Liver (tissue), 9 donors: Measurements from ENCODE around the gene BDH1. TPM values are rescaled to one million over a fixed set of nuclear protein-coding genes. Genes with fewer than 3 reads are reported as not detected.

Experiments
- DNase-seq: peaks from one replicate; pipeline ENCODE4 v3.0.0-alpha.2; 2017; ENCODE audit warnings: low spot score
- H3K27ac ChIP-seq, 2 donors: one replicate each; pipeline ENCODE4 v1.7.0; 2013; ENCODE audit warnings: inconsistent platforms in 2 of 2, low read length in 2 of 2, control low read depth in 1 of 2, low read depth in 1 of 2, mild to moderate bottlenecking in 1 of 2
- H3K27me3 ChIP-seq, 4 donors: one replicate each; pipeline versions ENCODE4 v1.6.1 to v1.7.0; 2013; ENCODE audit warnings: low read length in 3 of 4, inconsistent platforms in 1 of 4, mild to moderate bottlenecking in 1 of 4, moderate library complexity in 1 of 4; ENCODE audit not compliant: control insufficient read depth in 4 of 4, insufficient read depth in 4 of 4
- H3K36me3 ChIP-seq, 4 donors: one replicate each; pipeline versions ENCODE4 v1.6.1 to v1.7.0; 2013; ENCODE audit warnings: low read length in 3 of 4, mild to moderate bottlenecking in 3 of 4, low read depth in 1 of 4, moderate library complexity in 1 of 4; ENCODE audit not compliant: control insufficient read depth in 4 of 4, insufficient read depth in 3 of 4
- H3K4me1 ChIP-seq, 4 donors: one replicate each; pipeline versions ENCODE4 v1.6.1 to v1.7.0; 2013; ENCODE audit warnings: low read length in 3 of 4, mild to moderate bottlenecking in 3 of 4, moderate library complexity in 1 of 4; ENCODE audit not compliant: control insufficient read depth in 4 of 4, insufficient read depth in 4 of 4
- H3K4me3 ChIP-seq, 3 donors: one replicate each; pipeline versions ENCODE4 v1.6.1 to v1.7.0; 2013; ENCODE audit warnings: low read length in 3 of 3, control low read depth in 1 of 3, low read depth in 1 of 3, mild to moderate bottlenecking in 1 of 3
- H3K9ac ChIP-seq, 2 donors: one replicate each; pipeline ENCODE4 v1.7.0; 2013; ENCODE audit warnings: low read length in 2 of 2, mild to moderate bottlenecking in 2 of 2, moderate library complexity in 2 of 2, control low read depth in 1 of 2, low read depth in 1 of 2
- H3K9me3 ChIP-seq, 4 donors: one replicate each; pipeline versions ENCODE4 v1.6.1 to v1.7.0; 2013; ENCODE audit warnings: low read length in 3 of 4; ENCODE audit not compliant: control insufficient read depth in 4 of 4
- EGR1 ChIP-seq, 2 donors: IDR thresholded peaks; 2 replicates each; pipeline ENCODE4 v1.6.1; 2016 to 2018; ENCODE audit warnings: antibody characterized with exemption in 2 of 2, low read depth in 2 of 2
- FOXA2 ChIP-seq: IDR thresholded peaks from 2 replicates; pipeline ENCODE4 v1.6.1; 2016; ENCODE audit warnings: antibody characterized with exemption
- GABPA ChIP-seq, 2 donors: IDR thresholded peaks in 1 of 2; conservative IDR thresholded peaks in 1 of 2; 2 replicates each; pipeline ENCODE4 v1.6.1; 2016; ENCODE audit warnings: antibody characterized with exemption in 2 of 2, mild to moderate bottlenecking in 1 of 2, moderate library complexity in 1 of 2
- HNF4A ChIP-seq, 2 donors: conservative IDR thresholded peaks; 2 replicates each; pipeline ENCODE4 v1.6.1; 2016; ENCODE audit warnings: antibody characterized with exemption in 2 of 2, mild to moderate bottlenecking in 2 of 2
- HNF4G ChIP-seq: IDR thresholded peaks from 2 replicates; pipeline ENCODE4 v1.6.1; 2016; ENCODE audit warnings: antibody characterized with exemption
- JUND ChIP-seq, 2 donors: IDR thresholded peaks; 2 replicates each; pipeline ENCODE4 v1.6.1; 2016; ENCODE audit warnings: antibody characterized with exemption in 2 of 2
- NR2F2 ChIP-seq: IDR thresholded peaks from 2 replicates; pipeline ENCODE4 v1.6.1; 2016; ENCODE audit warnings: antibody characterized with exemption
- RAD21 ChIP-seq, 2 donors: IDR thresholded peaks; 2 replicates each; pipeline ENCODE4 v1.6.1; 2016; ENCODE audit warnings: antibody characterized with exemption in 2 of 2, mild to moderate bottlenecking in 2 of 2
- RXRA ChIP-seq, 2 donors: IDR thresholded peaks; 2 replicates each; pipeline ENCODE4 v1.6.1; 2017 to 2018; ENCODE audit warnings: antibody characterized with exemption in 2 of 2, mild to moderate bottlenecking in 1 of 2
- SP1 ChIP-seq: IDR thresholded peaks from 2 replicates; pipeline ENCODE4 v1.6.1; 2018; ENCODE audit warnings: antibody characterized with exemption, mild to moderate bottlenecking
- TAF1 ChIP-seq: conservative IDR thresholded peaks from 2 replicates; pipeline ENCODE4 v1.6.1; 2016; ENCODE audit warnings: antibody characterized with exemption, mild to moderate bottlenecking
- YY1 ChIP-seq: IDR thresholded peaks from 2 replicates; pipeline ENCODE4 v1.6.1; 2016; ENCODE audit warnings: antibody characterized with exemption, mild to moderate bottlenecking
- ZBTB33 ChIP-seq: IDR thresholded peaks from 2 replicates; pipeline ENCODE4 v1.6.1; 2016; ENCODE audit warnings: antibody characterized with exemption
- WGBS: extraction: QIAGEN DNeasy Blood & Tissue Kit; methylation state at CpG from one replicate; pipeline ENCODE4 v1.1.7; 2013; 5-methylcytosine and 5-hydroxymethylcytosine counted together
- polyA plus RNA-seq, 2 donors: library from polyadenylated mRNA; stranded (reverse) in 1 of 2; unstranded in 1 of 2; fragments of 200-250 nt in 1 of 2; fragments of >200 nt in 1 of 2; fragmentation: Nextera tagmentation in 1 of 2; extraction: Ambion mirVana in 1 of 2; gene quantifications; one replicate each; pipeline versions ENCODE4 v1.2.1 to v1.2.3, GENCODE V29; 2013 to 2015
- total RNA-seq, 2 donors: library from RNA; depleted of rRNA; stranded (reverse); fragments of >200 nt; gene quantifications; one replicate each; pipeline ENCODE4 v1.2.3, GENCODE V29; 2014
- TF ChIP-seq, protein P1 (sequence below): IDR thresholded peaks from 2 replicates; pipeline ENCODE4 v1.6.1; 2016; ENCODE audit warnings: antibody characterized with exemption
- TF ChIP-seq, protein P2 (sequence below): IDR thresholded peaks from 2 replicates; pipeline ENCODE4 v1.6.1; 2016; ENCODE audit warnings: antibody characterized with exemption, mild to moderate bottlenecking
- donor health status: healthy.
- donor health status: healthy.
- donor health status: healthy.
- donor health status: healthy.
- donor health status: healthy.

BDH1 gene
- total and polyA plus RNA-seq, 4 donors: 49.4 to 268 (median 177) TPM

DNA sequence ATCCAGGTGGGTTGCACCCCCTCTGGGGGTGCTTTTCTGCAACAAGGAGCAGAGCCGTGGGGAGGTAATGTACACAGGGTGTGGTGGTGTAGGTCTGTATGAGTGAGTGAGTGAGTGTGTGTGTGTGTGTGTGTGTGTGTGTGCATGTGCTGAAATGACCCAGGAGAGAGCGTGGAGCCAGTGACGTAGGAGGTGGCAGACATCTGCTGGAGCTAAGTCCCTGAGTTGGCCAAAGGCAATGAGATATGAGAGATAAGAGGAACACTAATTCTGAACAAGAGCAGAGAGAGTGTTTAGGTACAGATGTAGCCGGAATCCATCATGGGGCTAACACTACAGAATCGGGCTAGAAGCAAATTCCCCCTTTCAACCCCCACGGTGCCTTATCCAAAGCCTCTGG is 27.6 kb downstream of the BDH1 start:
- Histone ChIP-seq H3K36me3 (peaks cover 6 to 71% (median 53%) of the 10 kb centered on the region in 4 donors), H3K27me3 (no peaks in the 10 kb centered on the region), H3K4me1 (peaks cover 0 to 18% (median 0%) of the 10 kb centered on the region in 4 donors), H3K4me3 (no peak overlapping the region), H3K9me3 (no peaks in the 10 kb centered on the region), H3K9ac (no peak overlapping the region), H3K27ac (no peak overlapping the region)
- WGBS: 85% methylated on average over 6 of the region's 6 CpGs
- no peak for TF ChIP-seq ZBTB33
- TF ChIP-seq TAF1: no peak
- TF ChIP-seq SP1: no peak
- TF ChIP-seq, protein P1, sequence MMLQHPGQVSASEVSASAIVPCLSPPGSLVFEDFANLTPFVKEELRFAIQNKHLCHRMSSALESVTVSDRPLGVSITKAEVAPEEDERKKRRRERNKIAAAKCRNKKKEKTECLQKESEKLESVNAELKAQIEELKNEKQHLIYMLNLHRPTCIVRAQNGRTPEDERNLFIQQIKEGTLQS: no peak
- no peak for DNase-seq

DNA sequence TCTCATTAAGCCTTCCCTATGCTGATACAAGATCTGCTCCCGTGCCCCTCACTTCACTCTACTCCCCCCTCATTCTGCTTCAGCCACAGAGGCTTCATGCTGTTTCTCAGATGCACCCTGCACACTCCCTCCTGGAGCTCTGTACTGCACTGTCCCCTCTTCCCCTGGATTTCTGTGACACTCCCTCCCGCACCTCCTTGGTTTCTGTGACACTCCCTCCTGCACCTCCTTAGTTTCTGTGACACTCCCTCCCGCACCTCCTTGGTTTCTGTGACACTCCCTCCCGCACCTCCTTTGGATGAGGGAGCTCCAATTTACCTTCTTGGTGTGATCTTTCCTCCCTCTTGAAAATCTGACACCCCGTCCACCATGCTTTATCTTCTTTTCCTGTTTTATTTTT is 28.2 kb downstream of the BDH1 start:
- H3K4me1 ChIP-seq: peaks cover 0 to 22% (median 0%) of the 10 kb centered on the region in 4 donors
- H3K27me3 ChIP-seq: no peaks in the 10 kb centered on the region
- H3K27ac ChIP-seq: no peak overlapping the region
- no peak overlapping the region for H3K4me3 ChIP-seq
- peaks cover 4 to 72% (median 54%) of the 10 kb centered on the region in 4 donors for H3K36me3 ChIP-seq
- no peaks in the 10 kb centered on the region for H3K9me3 ChIP-seq
- H3K9ac ChIP-seq: no peak overlapping the region
- TF ChIP-seq HNF4A (conservative IDR thresholded peaks at IDR 0.05): no peak
- TF ChIP-seq, protein P2, sequence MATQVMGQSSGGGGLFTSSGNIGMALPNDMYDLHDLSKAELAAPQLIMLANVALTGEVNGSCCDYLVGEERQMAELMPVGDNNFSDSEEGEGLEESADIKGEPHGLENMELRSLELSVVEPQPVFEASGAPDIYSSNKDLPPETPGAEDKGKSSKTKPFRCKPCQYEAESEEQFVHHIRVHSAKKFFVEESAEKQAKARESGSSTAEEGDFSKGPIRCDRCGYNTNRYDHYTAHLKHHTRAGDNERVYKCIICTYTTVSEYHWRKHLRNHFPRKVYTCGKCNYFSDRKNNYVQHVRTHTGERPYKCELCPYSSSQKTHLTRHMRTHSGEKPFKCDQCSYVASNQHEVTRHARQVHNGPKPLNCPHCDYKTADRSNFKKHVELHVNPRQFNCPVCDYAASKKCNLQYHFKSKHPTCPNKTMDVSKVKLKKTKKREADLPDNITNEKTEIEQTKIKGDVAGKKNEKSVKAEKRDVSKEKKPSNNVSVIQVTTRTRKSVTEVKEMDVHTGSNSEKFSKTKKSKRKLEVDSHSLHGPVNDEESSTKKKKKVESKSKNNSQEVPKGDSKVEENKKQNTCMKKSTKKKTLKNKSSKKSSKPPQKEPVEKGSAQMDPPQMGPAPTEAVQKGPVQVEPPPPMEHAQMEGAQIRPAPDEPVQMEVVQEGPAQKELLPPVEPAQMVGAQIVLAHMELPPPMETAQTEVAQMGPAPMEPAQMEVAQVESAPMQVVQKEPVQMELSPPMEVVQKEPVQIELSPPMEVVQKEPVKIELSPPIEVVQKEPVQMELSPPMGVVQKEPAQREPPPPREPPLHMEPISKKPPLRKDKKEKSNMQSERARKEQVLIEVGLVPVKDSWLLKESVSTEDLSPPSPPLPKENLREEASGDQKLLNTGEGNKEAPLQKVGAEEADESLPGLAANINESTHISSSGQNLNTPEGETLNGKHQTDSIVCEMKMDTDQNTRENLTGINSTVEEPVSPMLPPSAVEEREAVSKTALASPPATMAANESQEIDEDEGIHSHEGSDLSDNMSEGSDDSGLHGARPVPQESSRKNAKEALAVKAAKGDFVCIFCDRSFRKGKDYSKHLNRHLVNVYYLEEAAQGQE: no peak
- no peak for TF ChIP-seq NR2F2
- no peak for TF ChIP-seq FOXA2
- no peak for TF ChIP-seq GABPA (IDR thresholded peaks at IDR 0.05 in 1 of 2, conservative IDR thresholded peaks at IDR 0.05 in 1 of 2)
- no peak for TF ChIP-seq JUND (IDR thresholded peaks at IDR 0.05)
- no peak for TF ChIP-seq YY1
- TF ChIP-seq RXRA (IDR thresholded peaks at IDR 0.05): no peak
- no peak for TF ChIP-seq EGR1 (IDR thresholded peaks at IDR 0.05; ENCODE audit: low read depth in 2 of 2)
- TF ChIP-seq SP1: no peak
- no peak for DNase-seq
- 95% methylated on average over 5 of the region's 5 CpGs for WGBS

- Histone ChIP-seq H3K4me1 (peaks cover 4 to 35% (median 11%) of the 10 kb centered on the region in 4 donors), H3K9me3 (no peaks in the 10 kb centered on the region), H3K27ac (no peak overlapping the region), H3K27me3 (no peaks in the 10 kb centered on the region), H3K9ac (no peak overlapping the region), H3K4me3 (no peak overlapping the region), H3K36me3 (peaks cover 6 to 64% (median 53%) of the 10 kb centered on the region in 4 donors)
- peak in 1 of 2 donors; percentile 41 for TF ChIP-seq RAD21 (IDR thresholded peaks at IDR 0.05)
- TF ChIP-seq EGR1 (IDR thresholded peaks at IDR 0.05; ENCODE audit: low read depth in 2 of 2): no peak
- TF ChIP-seq HNF4G: no peak
- no peak for TF ChIP-seq GABPA (IDR thresholded peaks at IDR 0.05 in 1 of 2, conservative IDR thresholded peaks at IDR 0.05 in 1 of 2)
- TF ChIP-seq, protein P1: no peak
- TF ChIP-seq YY1: no peak
- 88% methylated on average over 5 of the region's 5 CpGs for WGBS
- DNase-seq: no peak
Observed at GRCh38 chr3:197525706-197526105, 30.1 kb downstream of the BDH1 start.
